Suprapubic skin (tissue), 4 donors: ENCODE measurements around the gene CLTC. TPM values are rescaled to one million over a fixed set of nuclear protein-coding genes. Genes with fewer than 3 reads are reported as not detected.

Experiments
- DNase-seq, 2 donors: peaks; one replicate each; pipeline ENCODE4 v3.0.0-alpha.2; 2019; ENCODE audit warnings: low spot score in 2 of 2
- H3K27ac ChIP-seq: fragments of 200-600 bp; sonication (generic); one replicate; pipeline ENCODE4 v1.5.1; 2019
- H3K27me3 ChIP-seq: fragments of 200-600 bp; sonication (generic); one replicate; pipeline ENCODE4 v1.5.1; 2019
- H3K36me3 ChIP-seq: fragments of 200-600 bp; sonication (generic); one replicate; pipeline ENCODE4 v1.5.1; 2019
- H3K4me1 ChIP-seq: fragments of 200-600 bp; sonication (generic); one replicate; pipeline ENCODE4 v1.5.1; 2019
- H3K4me3 ChIP-seq: fragments of 200-600 bp; sonication (generic); one replicate; pipeline ENCODE4 v1.5.1; 2019; ENCODE audit warnings: mild to moderate bottlenecking
- H3K9me3 ChIP-seq: fragments of 200-600 bp; sonication (generic); one replicate; pipeline ENCODE4 v1.5.1; 2019
- CTCF ChIP-seq, 2 donors: fragments of 200-600 bp in 1 of 2; fragments of 450-650 bp in 1 of 2; sonication (generic) in 1 of 2; IDR thresholded peaks; one replicate each; pipeline ENCODE4 v1.5.1; 2016 to 2019; ENCODE audit warnings: antibody characterized with exemption in 2 of 2, mild to moderate bottlenecking in 1 of 2, moderate library complexity in 1 of 2
- EP300 ChIP-seq: sonication (generic); formaldehyde crosslinking; IDR thresholded peaks from one replicate; pipeline ENCODE4 v1.6.1; 2017; ENCODE audit warnings: antibody characterized with exemption
- POLR2A ChIP-seq, 2 donors: fragments of 450-650 bp; IDR thresholded peaks; one replicate each; pipeline ENCODE4 v1.6.1; 2017; ENCODE audit warnings: antibody characterized with exemption in 2 of 2, mild to moderate bottlenecking in 2 of 2, moderate library complexity in 2 of 2
- POLR2AphosphoS5 ChIP-seq, 3 donors: sonication (generic); formaldehyde crosslinking; IDR thresholded peaks; one replicate each; pipeline ENCODE4 v1.6.1; 2017; ENCODE audit warnings: antibody characterized with exemption in 3 of 3
- WGBS: methylation state at CpG from one replicate; pipeline ENCODE4 v1.1.5; 2018; 5-methylcytosine and 5-hydroxymethylcytosine counted together
- total RNA-seq, 4 donors: library from RNA; depleted of rRNA; stranded (reverse); fragments of >200 nt; gene quantifications; one replicate each; pipeline ENCODE4 v1.1.0, GENCODE V29; 2016

Gene CLTC
- total RNA-seq, 4 donors from 2014 or later = 99.2 to 178 (median 152) TPM

- no peak for DNase-seq
- Histone ChIP-seq H3K27me3 (no peaks in the 10 kb centered on the region), H3K36me3 (peaks cover 99% of the 10 kb centered on the region), H3K9me3 (no peaks in the 10 kb centered on the region), H3K27ac (no peak overlapping the region), H3K4me1 (no peaks in the 10 kb centered on the region), H3K4me3 (no peak overlapping the region)
- WGBS = 88% methylated on average over 6 of the region's 6 CpGs
- TF ChIP-seq POLR2AphosphoS5 (IDR thresholded peaks at IDR 0.05) (no peak), CTCF (IDR thresholded peaks at IDR 0.05) (no peak), POLR2A (IDR thresholded peaks at IDR 0.05) (no peak), EP300 (no peak)
Observed at GRCh38 chr17:59684967-59685366, 65.3 kb downstream of the CLTC start.

DNA sequence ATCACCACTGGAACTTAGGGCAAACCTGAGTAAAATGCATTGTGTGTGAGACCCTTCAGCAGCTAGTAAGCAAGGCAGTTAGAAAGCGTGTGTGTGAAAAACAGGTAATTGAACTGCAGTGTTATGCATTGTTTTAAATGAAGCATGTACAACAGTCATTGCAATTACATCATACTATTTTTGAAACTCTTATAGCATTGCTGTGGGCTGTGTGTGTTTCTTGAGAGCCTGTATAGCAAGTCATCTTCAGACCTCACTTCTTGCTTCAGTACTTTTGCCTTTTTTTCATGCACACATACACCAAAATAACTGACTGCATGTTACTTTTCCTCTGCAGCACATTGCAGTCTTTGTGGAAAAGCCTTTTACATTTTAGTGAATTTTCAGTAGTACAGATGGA is 68.3 kb downstream of the CLTC start:
- TF ChIP-seq POLR2AphosphoS5 (IDR thresholded peaks at IDR 0.05) = no peak
- TF ChIP-seq CTCF (IDR thresholded peaks at IDR 0.05) = no peak
- no peak for TF ChIP-seq EP300
- no peak for TF ChIP-seq POLR2A (IDR thresholded peaks at IDR 0.05)
- H3K27me3 ChIP-seq = no peaks in the 10 kb centered on the region
- H3K36me3 ChIP-seq = peaks cover 99% of the 10 kb centered on the region
- no peak overlapping the region for H3K27ac ChIP-seq
- no peak overlapping the region for H3K4me3 ChIP-seq
- no peaks in the 10 kb centered on the region for H3K9me3 ChIP-seq
- H3K4me1 ChIP-seq = no peaks in the 10 kb centered on the region
- DNase-seq = no peak
- 77% methylated on average over 1 of the region's 1 CpG for WGBS

DNA sequence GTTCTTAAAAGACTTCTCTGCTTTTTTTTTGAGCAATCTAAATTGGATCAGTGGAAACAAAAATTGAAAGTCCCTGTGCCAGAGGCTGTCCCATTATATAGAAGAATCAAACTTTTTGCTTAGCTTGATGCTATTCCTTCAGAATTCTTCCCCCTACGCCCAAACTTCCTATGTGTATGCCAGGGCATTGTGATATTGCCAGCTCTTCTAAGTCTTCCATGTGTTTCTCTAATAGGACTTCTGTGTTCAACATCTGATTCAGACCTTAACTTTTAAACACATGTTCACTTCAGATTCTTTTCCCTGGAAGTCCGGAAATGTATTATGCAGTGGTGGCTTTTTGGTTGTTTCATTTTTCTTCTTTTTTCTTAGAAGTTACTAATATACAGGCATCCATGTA is 68.8 kb downstream of the CLTC start:
- TF ChIP-seq POLR2AphosphoS5 (IDR thresholded peaks at IDR 0.05) = no peak
- TF ChIP-seq CTCF (IDR thresholded peaks at IDR 0.05) = no peak
- no peak for TF ChIP-seq EP300
- TF ChIP-seq POLR2A (IDR thresholded peaks at IDR 0.05) = no peak
- H3K9me3 ChIP-seq = no peaks in the 10 kb centered on the region
- WGBS = 58% methylated on average over 2 of the region's 2 CpGs
- no peaks in the 10 kb centered on the region for H3K27me3 ChIP-seq
- H3K27ac ChIP-seq = no peak overlapping the region
- no peaks in the 10 kb centered on the region for H3K4me1 ChIP-seq
- no peak for DNase-seq
- H3K4me3 ChIP-seq = no peak overlapping the region
- H3K36me3 ChIP-seq = peaks cover 99% of the 10 kb centered on the region

GRCh38 chr17:59693582-59693981 is 73.9 kb downstream of the CLTC start:
- Histone ChIP-seq H3K4me1 (no peaks in the 10 kb centered on the region), H3K36me3 (peaks cover 97% of the 10 kb centered on the region), H3K27me3 (no peaks in the 10 kb centered on the region), H3K4me3 (no peak overlapping the region), H3K9me3 (no peaks in the 10 kb centered on the region), H3K27ac (no peak overlapping the region)
- no peak for DNase-seq
- WGBS = 92% methylated on average over 7 of the region's 7 CpGs
- TF ChIP-seq POLR2AphosphoS5 (IDR thresholded peaks at IDR 0.05) (no peak), EP300 (no peak)

DNA sequence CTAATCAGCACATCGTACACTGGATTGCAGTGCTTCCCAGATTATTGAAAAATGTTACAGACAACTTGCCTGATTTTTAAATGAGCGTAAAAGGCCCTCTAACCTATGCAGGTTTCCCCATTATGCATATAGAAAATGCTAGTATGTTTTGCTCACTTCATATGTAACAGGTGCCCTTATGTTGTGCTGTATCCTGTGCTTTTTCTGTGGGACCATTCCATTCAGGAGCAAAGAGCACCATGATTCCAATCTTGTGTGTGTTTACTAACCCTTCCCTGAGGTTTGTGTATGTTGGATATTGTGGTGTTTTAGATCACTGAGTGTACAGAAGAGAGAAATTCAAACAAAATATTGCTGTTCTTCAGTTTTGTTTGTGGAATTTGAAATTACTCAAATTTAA is 74.6 kb downstream of the CLTC start:
- DNase-seq = no peak
- no peaks in the 10 kb centered on the region for H3K27me3 ChIP-seq
- WGBS = 89% methylated on average over 2 of the region's 2 CpGs
- H3K4me1 ChIP-seq = no peaks in the 10 kb centered on the region
- H3K4me3 ChIP-seq = no peak overlapping the region
- TF ChIP-seq EP300 (no peak), CTCF (IDR thresholded peaks at IDR 0.05) (no peak), POLR2AphosphoS5 (IDR thresholded peaks at IDR 0.05) (no peak)
- H3K27ac ChIP-seq = no peak overlapping the region
- peaks cover 96% of the 10 kb centered on the region for H3K36me3 ChIP-seq
- no peaks in the 10 kb centered on the region for H3K9me3 ChIP-seq
